NK-92 (cell line): Measurements from ENCODE around the gene FAM53B.

Source experiments
- DNase-seq: peaks from one replicate; lab custom pipeline; 2025; ENCODE audit not compliant: unreplicated experiment; lab: John Stamatoyannopoulos, UW

Gene FAM53B

GRCh38 chr10:124728071-124728829, 15.9 kb downstream of the FAM53B start:
- DNase-seq: no peak

- DNase-seq: no peak
Measured at GRCh38 chr10:124727361-124727960, 16.7 kb downstream of the FAM53B start.

GRCh38 chr10:124725791-124726190, 18.4 kb downstream of the FAM53B start:
- DNase-seq: no peak

- DNase-seq: no peak
Measured at GRCh38 chr10:124725171-124725631, 19.0 kb downstream of the FAM53B start.

- no peak for DNase-seq
Measured at GRCh38 chr10:124724279-124725027, 19.7 kb downstream of the FAM53B start.

- no peak for DNase-seq
Measured at GRCh38 chr10:124723826-124724225, 20.4 kb downstream of the FAM53B start.

GRCh38 chr10:124722798-124723783, 21.1 kb downstream of the FAM53B start:
- DNase-seq: no peak

GRCh38 chr10:124721330-124722045, 22.7 kb downstream of the FAM53B start:
- DNase-seq: no peak

GRCh38 chr10:124719213-124719851, 24.8 kb downstream of the FAM53B start:
- DNase-seq: no peak

- DNase-seq: peak; percentile 30
Measured at GRCh38 chr10:124717911-124718741, 26.1 kb downstream of the FAM53B start.

- DNase-seq: no peak
Measured at GRCh38 chr10:124717041-124717757, 27.0 kb downstream of the FAM53B start.

GRCh38 chr10:124716369-124716768, 27.8 kb downstream of the FAM53B start:
- DNase-seq: no peak

- DNase-seq: no peak
Measured at GRCh38 chr10:124715439-124715838, 28.7 kb downstream of the FAM53B start.

- no peak for DNase-seq
Measured at GRCh38 chr10:124713679-124714255, 30.4 kb downstream of the FAM53B start.

GRCh38 chr10:124712704-124713407, 31.3 kb downstream of the FAM53B start:
- no peak for DNase-seq

- no peak for DNase-seq
Measured at GRCh38 chr10:124711145-124711544, 33.0 kb downstream of the FAM53B start.

GRCh38 chr10:124710266-124710881, 33.8 kb downstream of the FAM53B start:
- no peak for DNase-seq
